Neural crest cell (in vitro differentiated cells): ENCODE measurements around the gene FRK. TPM values are rescaled to one million over a fixed set of nuclear protein-coding genes. Genes with fewer than 3 reads are reported as not detected.

Source experiments
- DNase-seq: peaks from one replicate; pipeline ENCODE4 v3.0.0; 2021; ENCODE audit warnings: low read depth, mixed read lengths, low spot score
- H3K27ac Mint-ChIP-seq: one replicate; pipeline ENCODE4 v1.8.0; 2021; ENCODE audit warnings: mild to moderate bottlenecking, mixed read lengths; ENCODE audit not compliant: unreplicated experiment
- H3K27me3 Mint-ChIP-seq: 2 replicates; pipeline ENCODE4 v1.8.0; 2021; ENCODE audit warnings: low read depth, mild to moderate bottlenecking, mixed read lengths
- H3K36me3 Mint-ChIP-seq: 2 replicates; pipeline ENCODE4 v1.8.0; 2021; ENCODE audit warnings: low read depth, mild to moderate bottlenecking, mixed read lengths
- H3K4me1 Mint-ChIP-seq: 2 replicates; pipeline ENCODE4 v1.8.0; 2021; ENCODE audit warnings: mixed read lengths
- H3K4me3 Mint-ChIP-seq: one replicate; pipeline ENCODE4 v1.8.0; 2021; ENCODE audit warnings: mild to moderate bottlenecking, mixed read lengths
- H3K9me3 Mint-ChIP-seq: 2 replicates; pipeline ENCODE4 v1.8.0; 2021; ENCODE audit warnings: mixed read lengths
- total RNA-seq: library from RNA; stranded (reverse); gene quantifications from 2 replicates; pipeline ENCODE4 v1.2.1, GENCODE V29; 2021
- TF ChIP-seq, protein P1 (sequence below): fragments of 200-600 bp; sonication (generic); conservative IDR thresholded peaks from 2 replicates; pipeline ENCODE4 v1.5.0; 2021; ENCODE audit warnings: antibody characterized with exemption, mild to moderate bottlenecking

The FRK gene
- total RNA-seq, 1 donor from 2014 or later: 0.12 TPM

DNA sequence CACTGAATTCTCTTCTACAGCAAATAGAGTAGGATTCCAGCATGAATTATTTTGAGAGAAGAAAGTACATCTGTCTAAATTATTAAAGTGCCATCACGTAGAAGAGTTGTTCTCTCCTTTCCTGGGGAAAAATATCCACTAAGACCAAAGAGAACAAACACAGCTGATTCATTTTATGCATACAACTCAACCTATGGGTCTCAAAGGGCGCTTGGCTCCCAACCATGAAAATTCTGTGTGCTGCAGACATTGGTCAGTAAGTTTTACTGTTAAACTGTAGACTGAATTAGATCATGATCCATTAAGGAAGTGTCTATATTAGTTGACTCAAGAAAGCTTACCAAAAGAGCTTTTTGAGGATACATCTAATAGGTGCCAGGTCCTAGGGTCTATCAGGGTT lies 83.5 kb downstream of the FRK start:
- no peak for DNase-seq
- Mint-ChIP-seq H3K4me1 (no peaks in the 10 kb centered on the region), H3K4me3 (no peak overlapping the region), H3K36me3 (no peaks in the 10 kb centered on the region), H3K9me3 (no peaks in the 10 kb centered on the region), H3K27me3 (no peaks in the 10 kb centered on the region), H3K27ac (no peak overlapping the region)
- TF ChIP-seq, protein P1, sequence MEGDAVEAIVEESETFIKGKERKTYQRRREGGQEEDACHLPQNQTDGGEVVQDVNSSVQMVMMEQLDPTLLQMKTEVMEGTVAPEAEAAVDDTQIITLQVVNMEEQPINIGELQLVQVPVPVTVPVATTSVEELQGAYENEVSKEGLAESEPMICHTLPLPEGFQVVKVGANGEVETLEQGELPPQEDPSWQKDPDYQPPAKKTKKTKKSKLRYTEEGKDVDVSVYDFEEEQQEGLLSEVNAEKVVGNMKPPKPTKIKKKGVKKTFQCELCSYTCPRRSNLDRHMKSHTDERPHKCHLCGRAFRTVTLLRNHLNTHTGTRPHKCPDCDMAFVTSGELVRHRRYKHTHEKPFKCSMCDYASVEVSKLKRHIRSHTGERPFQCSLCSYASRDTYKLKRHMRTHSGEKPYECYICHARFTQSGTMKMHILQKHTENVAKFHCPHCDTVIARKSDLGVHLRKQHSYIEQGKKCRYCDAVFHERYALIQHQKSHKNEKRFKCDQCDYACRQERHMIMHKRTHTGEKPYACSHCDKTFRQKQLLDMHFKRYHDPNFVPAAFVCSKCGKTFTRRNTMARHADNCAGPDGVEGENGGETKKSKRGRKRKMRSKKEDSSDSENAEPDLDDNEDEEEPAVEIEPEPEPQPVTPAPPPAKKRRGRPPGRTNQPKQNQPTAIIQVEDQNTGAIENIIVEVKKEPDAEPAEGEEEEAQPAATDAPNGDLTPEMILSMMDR: no peak

DNA sequence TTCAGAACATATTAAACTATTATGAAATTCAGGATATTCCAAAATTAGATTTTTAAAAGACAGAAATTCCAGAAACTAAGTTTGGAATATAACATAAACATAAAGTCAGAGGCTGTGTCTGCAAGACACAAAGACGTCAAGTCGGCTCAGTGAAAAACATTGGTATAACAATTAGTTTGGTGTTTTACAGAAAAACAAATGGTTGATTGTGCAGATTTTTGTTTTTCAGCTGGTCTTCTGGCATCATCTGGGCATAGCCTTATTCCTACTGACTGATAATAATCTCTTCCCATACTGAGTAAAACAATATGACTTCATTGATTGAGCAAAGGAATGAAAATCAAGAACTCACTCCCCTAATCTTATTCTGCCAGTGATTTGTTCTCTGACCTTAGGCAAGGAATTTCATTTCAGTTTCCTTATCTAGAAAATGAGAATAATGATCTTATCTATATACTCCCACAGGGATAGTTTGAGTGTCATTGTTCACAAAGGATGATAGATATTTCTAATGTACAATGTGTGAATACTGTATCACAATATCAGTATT lies 84.3 kb downstream of the FRK start:
- H3K4me1 Mint-ChIP-seq: no peaks in the 10 kb centered on the region
- H3K9me3 Mint-ChIP-seq: no peaks in the 10 kb centered on the region
- TF ChIP-seq, protein P1: no peak
- H3K27me3 Mint-ChIP-seq: no peaks in the 10 kb centered on the region
- no peak for DNase-seq
- no peak overlapping the region for H3K4me3 Mint-ChIP-seq
- no peak overlapping the region for H3K27ac Mint-ChIP-seq
- H3K36me3 Mint-ChIP-seq: no peaks in the 10 kb centered on the region

GRCh38 chr6:115972679-115973078 lies 88.0 kb downstream of the FRK start:
- Mint-ChIP-seq H3K9me3 (no peaks in the 10 kb centered on the region), H3K4me3 (no peak overlapping the region), H3K4me1 (no peaks in the 10 kb centered on the region), H3K36me3 (no peaks in the 10 kb centered on the region), H3K27ac (no peak overlapping the region), H3K27me3 (no peaks in the 10 kb centered on the region)
- TF ChIP-seq, protein P1: no peak
- DNase-seq: no peak

DNA sequence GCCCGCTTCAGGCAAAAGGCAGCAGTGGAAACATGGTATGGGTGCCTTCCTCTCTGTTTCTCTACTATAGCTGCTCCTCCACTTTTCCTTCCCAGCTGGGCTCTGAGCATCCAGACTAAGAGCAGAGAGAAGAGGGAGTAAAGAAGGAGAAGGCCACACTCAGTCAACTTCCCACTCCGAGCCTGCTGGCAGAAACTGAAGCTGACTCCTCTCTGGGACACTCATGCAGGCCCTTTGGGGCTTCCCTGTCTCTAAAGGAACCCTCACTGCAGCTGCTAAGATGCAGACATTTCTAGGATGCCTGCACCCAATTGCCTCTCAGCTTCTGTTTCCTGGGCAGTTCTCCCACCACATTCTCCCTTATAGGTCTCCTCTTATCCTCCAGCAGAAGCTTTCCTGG lies 88.9 kb downstream of the FRK start:
- no peaks in the 10 kb centered on the region for H3K9me3 Mint-ChIP-seq
- H3K36me3 Mint-ChIP-seq: no peaks in the 10 kb centered on the region
- TF ChIP-seq, protein P1: no peak
- no peak for DNase-seq
- H3K4me3 Mint-ChIP-seq: no peak overlapping the region
- H3K27ac Mint-ChIP-seq: no peak overlapping the region
- no peaks in the 10 kb centered on the region for H3K4me1 Mint-ChIP-seq
- H3K27me3 Mint-ChIP-seq: no peaks in the 10 kb centered on the region

GRCh38 chr6:115969930-115970273 lies 90.8 kb downstream of the FRK start:
- no peak for DNase-seq
- H3K4me3 Mint-ChIP-seq: no peak overlapping the region
- TF ChIP-seq, protein P1: no peak
- H3K4me1 Mint-ChIP-seq: no peaks in the 10 kb centered on the region
- H3K27me3 Mint-ChIP-seq: no peaks in the 10 kb centered on the region
- H3K9me3 Mint-ChIP-seq: no peaks in the 10 kb centered on the region
- no peak overlapping the region for H3K27ac Mint-ChIP-seq
- H3K36me3 Mint-ChIP-seq: no peaks in the 10 kb centered on the region
